HepG2 (cell line): ENCODE measurements around the gene RFC2. TPM values are rescaled to one million over a fixed set of nuclear protein-coding genes. Genes with fewer than 3 reads are reported as not detected.

Source experiments
- BCL3 ChIP-seq: sonication (generic); formaldehyde crosslinking; IDR thresholded peaks from 2 replicates; pipeline ENCODE4 v1.5.1; 2020; ENCODE audit warnings: mild to moderate bottlenecking, missing genetic modification reagents, moderate library complexity
- EED ChIP-seq: sonication (generic); formaldehyde crosslinking; IDR thresholded peaks from 2 replicates; pipeline ENCODE4 v1.5.0; 2020; ENCODE audit warnings: mild to moderate bottlenecking, missing genetic modification reagents
- FOXM1 ChIP-seq: sonication (generic); formaldehyde crosslinking; IDR thresholded peaks from 2 replicates; pipeline ENCODE4 v1.5.0; 2020; ENCODE audit warnings: missing genetic modification reagents
- MZF1 ChIP-seq: sonication (generic); formaldehyde crosslinking; IDR thresholded peaks from 2 replicates; pipeline ENCODE4 v1.8.1; 2023; ENCODE audit warnings: mild to moderate bottlenecking, missing genetic modification reagents, borderline replicate concordance
- POLR2AphosphoS5 ChIP-seq: IDR thresholded peaks from 2 replicates; pipeline ENCODE4 v1.6.1; 2012; ENCODE audit warnings: low read depth, low read length
- TRIM22 ChIP-seq: fragments of 450-650 bp; IDR thresholded peaks from 2 replicates; pipeline ENCODE4 v1.6.1; 2017
- ZBTB33 ChIP-seq: sonication (generic); formaldehyde crosslinking; IDR thresholded peaks from 2 replicates; pipeline ENCODE4 v1.4.0; 2020; ENCODE audit warnings: missing genetic modification reagents
- ZNF326 ChIP-seq: sonication (generic); formaldehyde crosslinking; IDR thresholded peaks from 2 replicates; pipeline ENCODE4 v1.4.0; 2020; ENCODE audit warnings: missing genetic modification reagents, borderline replicate concordance
- ZNF407 ChIP-seq: sonication (generic); formaldehyde crosslinking; IDR thresholded peaks from one replicate; pipeline ENCODE4 v1.5.1; 2020; ENCODE audit warnings: mild to moderate bottlenecking, missing genetic modification reagents; ENCODE audit errors: not compliant biosample characterization
- ZNF639 ChIP-seq: conservative IDR thresholded peaks from 2 replicates; pipeline ENCODE4 v1.6.1; 2018; ENCODE audit warnings: missing genetic modification reagents
- polyA plus RNA-seq, 8 experiments: library from polyadenylated mRNA; depleted of rRNA in 3 of 8; stranded (reverse) in 7 of 8; unstranded in 1 of 8; fragments of >200 nt; fragmentation: Illumina TruSeq in 4 of 8; extraction: Trizol in 4 of 8; gene quantifications; 2 replicates each; pipeline versions ENCODE4 v1.2.1 to v1.2.3, GENCODE V29; 2011 to 2016; ENCODE audit warnings: low read depth in 4 of 8, missing spikeins in 1 of 8, mixed read lengths in 1 of 8; ENCODE audit not compliant: insufficient read depth in 1 of 8
- total RNA-seq, 5 experiments: library from RNA; depleted of rRNA; stranded (reverse); fragments of >200 nt; fragmentation: Illumina TruSeq; extraction: Trizol; gene quantifications; 2 replicates each; pipeline ENCODE4 v1.2.3, GENCODE V29; 2016; ENCODE audit warnings: low read depth in 1 of 5

The RFC2 gene
- total and polyA plus RNA-seq, 2 of the 13 experiments (the other 11 are each of a cell fraction or from before 2014, with no cell fraction given), result 14.6 to 43.5 TPM

- no peak for TF ChIP-seq BCL3 (CRISPR knock-in tag)
- TF ChIP-seq EED (CRISPR knock-in tag), result no peak
- no peak for TF ChIP-seq ZNF407 (CRISPR knock-in tag)
- no peak for TF ChIP-seq POLR2AphosphoS5
- no peak for TF ChIP-seq FOXM1 (CRISPR knock-in tag)
- TF ChIP-seq ZNF639 (CRISPR knock-in tag), result no peak
- no peak for TF ChIP-seq MZF1 (CRISPR knock-in tag)
- no peak for TF ChIP-seq ZNF326 (CRISPR knock-in tag)
- TF ChIP-seq TRIM22, result no peak
- TF ChIP-seq ZBTB33, result no peak
- TF ChIP-seq, all 625 proteins: peak for 0
Observed at GRCh38 chr7:74277636-74278035, 23.4 kb upstream of the RFC2 start (continued).
